H1 (cell line): Measurements from ENCODE around the gene SPATA16. TPM values are rescaled to one million over a fixed set of nuclear protein-coding genes. Genes with fewer than 3 reads are reported as not detected.

Experiments
- ATF2 ChIP-seq: IDR thresholded peaks from 2 replicates; pipeline ENCODE4 v1.6.1; 2012; ENCODE audit warnings: low read length, inconsistent platforms
- CHD1 ChIP-seq: IDR thresholded peaks from 2 replicates; pipeline ENCODE4 v1.6.1; 2012; ENCODE audit warnings: low read depth, low read length, improper control_type of control experiment
- POLR2A ChIP-seq, 2 experiments: IDR thresholded peaks; 1 replicate in 1 of 2; 2 replicates in 1 of 2; pipeline ENCODE4 v1.6.1; 2011; ENCODE audit warnings: low read depth in 2 of 2, low read length in 2 of 2, mild to moderate bottlenecking in 2 of 2; ENCODE audit errors: control extremely low read depth in 1 of 2
- polyA plus RNA-seq, 7 experiments: library from polyadenylated mRNA; depleted of rRNA in 3 of 7; stranded (reverse) in 5 of 7; unstranded in 2 of 7; fragments of >200 nt in 5 of 7; fragments of 200-250 nt in 2 of 7; gene quantifications; 1 replicate in 5 of 7; 2 replicates in 1 of 7; 4 replicates in 1 of 7; pipeline versions ENCODE4 v1.2.1 to v1.2.3, GENCODE V29; 2011 to 2013; ENCODE audit warnings: missing spikeins in 2 of 7, mixed read lengths in 2 of 7
- total RNA-seq: library from RNA; stranded (reverse); fragmentation: NEBNext Ultra II Directional; extraction: Animal tissue kit (Norgen Biotek cat#: 25700); gene quantifications from 2 replicates; pipeline ENCODE4 v1.2.1, GENCODE V29; 2021

SPATA16 gene
- total and polyA plus RNA-seq, 2 of the 8 experiments (the other 6 are each of a cell fraction or from before 2014, with no cell fraction given), result 0.05 to 2.7 TPM

- TF ChIP-seq ATF2 (no peak), CHD1 (no peak), POLR2A (IDR thresholded peaks at IDR 0.05; ENCODE audit: control extremely low read depth in 1 of 2, low read depth in 2 of 2, low read length in 2 of 2) (no peak)
- TF ChIP-seq, all 59 proteins: peak for 0
Measured at GRCh38 chr3:172869368-172869771, 271.7 kb downstream of the SPATA16 start (continued).
